Brain microvascular endothelial cell (primary cell): ENCODE results near the gene ENAM.
"Not testable (repeated sequence)": the region's sequence is repeated elsewhere in the genome, so short reads cannot be mapped to it uniquely, and the experiment has no call there.

Experiments used
- DNase-seq: peaks from one replicate; pipeline ENCODE4 v3.0.0-alpha.2; 2020
- H3K27ac ChIP-seq: fragments of 250-450 bp; sonication (Bioruptor Pico); 2 replicates; pipeline ENCODE4 v1.5.1; 2020; ENCODE audit warnings: mild to moderate bottlenecking, moderate library complexity
- H3K27me3 ChIP-seq: fragments of 250-450 bp; sonication (Bioruptor Pico); replicated peaks from 2 replicates; pipeline ENCODE4 v1.5.1; 2020; ENCODE audit warnings: mild to moderate bottlenecking
- H3K36me3 ChIP-seq: fragments of 250-450 bp; sonication (Bioruptor Pico); replicated peaks from 2 replicates; pipeline ENCODE4 v1.5.1; 2020; ENCODE audit warnings: mild to moderate bottlenecking
- H3K4me3 ChIP-seq: 2 replicates; pipeline ENCODE4 v1.5.1; 2011; ENCODE audit warnings: low read depth, mild to moderate bottlenecking, control low read depth, low read length, moderate library complexity
- CTCF ChIP-seq: IDR thresholded peaks from 2 replicates; pipeline ENCODE4 v1.5.1; 2011; ENCODE audit warnings: low read depth, mild to moderate bottlenecking, moderate library complexity, low read length, control low read depth, inconsistent platforms; ENCODE audit errors: missing control alignments
- in situ Hi-C: cut with HindIII; loops from 2 replicates; pipeline ENCODE4 v1.10.0; 2017; ENCODE audit warnings: low sequenced_read_pairs, low pct_ligation_motif_present

ENAM gene

GRCh38 chr4:70651864-70652506, 23.4 kb downstream of the ENAM start:
- Histone ChIP-seq H3K27me3 (no peaks in the 10 kb centered on the region), H3K4me3 (peak overlapping the region; percentile 26), H3K27ac (no peak overlapping the region), H3K36me3 (no peaks in the 10 kb centered on the region)
- DNase-seq = no peak
- TF ChIP-seq CTCF = peak; percentile 43
- in situ Hi-C loops = no loop called here

- DNase-seq = no peak
- in situ Hi-C loops = no loop called here
- H3K27me3 ChIP-seq = no peaks in the 10 kb centered on the region
- no peak overlapping the region for H3K4me3 ChIP-seq
- H3K27ac ChIP-seq = no peak overlapping the region
- no peak for TF ChIP-seq CTCF
- H3K36me3 ChIP-seq = no peaks in the 10 kb centered on the region
Measured at GRCh38 chr4:70654605-70655011, 26.1 kb downstream of the ENAM start.

GRCh38 chr4:70657326-70657725, 28.8 kb downstream of the ENAM start:
- Histone ChIP-seq H3K27ac (no peak overlapping the region), H3K36me3 (no peaks in the 10 kb centered on the region), H3K4me3 (no peak overlapping the region), H3K27me3 (no peaks in the 10 kb centered on the region)
- no peak for DNase-seq
- TF ChIP-seq CTCF = no peak
- in situ Hi-C loops = no loop called here

- TF ChIP-seq CTCF = no peak
- in situ Hi-C loops = no loop called here
- DNase-seq = no peak
- Histone ChIP-seq H3K4me3 (no peak overlapping the region), H3K27ac (no peak overlapping the region), H3K27me3 (no peaks in the 10 kb centered on the region), H3K36me3 (no peaks in the 10 kb centered on the region)
Measured at GRCh38 chr4:70658418-70658817, 29.9 kb downstream of the ENAM start.

- no peak for DNase-seq
- no peak for TF ChIP-seq CTCF
- in situ Hi-C loops = no loop called here
Measured at GRCh38 chr4:70660106-70660505, 31.6 kb downstream of the ENAM start.

GRCh38 chr4:70661309-70661922, 32.9 kb downstream of the ENAM start:
- H3K27ac ChIP-seq, in situ Hi-C loops, DNase-seq, H3K4me3 ChIP-seq, H3K27me3 ChIP-seq, H3K36me3 ChIP-seq: not testable (repeated sequence)

More at GRCh38 chr4:70660106-70660505, 31.6 kb downstream of the ENAM start:
- no peak overlapping the region for H3K27ac ChIP-seq
- H3K27me3 ChIP-seq = no peaks in the 10 kb centered on the region
- no peak overlapping the region for H3K4me3 ChIP-seq
- no peaks in the 10 kb centered on the region for H3K36me3 ChIP-seq
